HG02870 (cell line): ENCODE measurements around the gene EDEM3.
"Not testable (repeated sequence)": the region's sequence is repeated elsewhere in the genome, so short reads cannot be mapped to it uniquely, and the experiment has no call there.

Experiments used
- ATAC-seq: cut with Tn5 transposase; IDR thresholded peaks from one replicate; pipeline ENCODE4 v1.9.1; 2021; ENCODE audit warnings: mild to moderate bottlenecking, moderate library complexity; ENCODE audit not compliant: unreplicated experiment

EDEM3 gene, protein sequence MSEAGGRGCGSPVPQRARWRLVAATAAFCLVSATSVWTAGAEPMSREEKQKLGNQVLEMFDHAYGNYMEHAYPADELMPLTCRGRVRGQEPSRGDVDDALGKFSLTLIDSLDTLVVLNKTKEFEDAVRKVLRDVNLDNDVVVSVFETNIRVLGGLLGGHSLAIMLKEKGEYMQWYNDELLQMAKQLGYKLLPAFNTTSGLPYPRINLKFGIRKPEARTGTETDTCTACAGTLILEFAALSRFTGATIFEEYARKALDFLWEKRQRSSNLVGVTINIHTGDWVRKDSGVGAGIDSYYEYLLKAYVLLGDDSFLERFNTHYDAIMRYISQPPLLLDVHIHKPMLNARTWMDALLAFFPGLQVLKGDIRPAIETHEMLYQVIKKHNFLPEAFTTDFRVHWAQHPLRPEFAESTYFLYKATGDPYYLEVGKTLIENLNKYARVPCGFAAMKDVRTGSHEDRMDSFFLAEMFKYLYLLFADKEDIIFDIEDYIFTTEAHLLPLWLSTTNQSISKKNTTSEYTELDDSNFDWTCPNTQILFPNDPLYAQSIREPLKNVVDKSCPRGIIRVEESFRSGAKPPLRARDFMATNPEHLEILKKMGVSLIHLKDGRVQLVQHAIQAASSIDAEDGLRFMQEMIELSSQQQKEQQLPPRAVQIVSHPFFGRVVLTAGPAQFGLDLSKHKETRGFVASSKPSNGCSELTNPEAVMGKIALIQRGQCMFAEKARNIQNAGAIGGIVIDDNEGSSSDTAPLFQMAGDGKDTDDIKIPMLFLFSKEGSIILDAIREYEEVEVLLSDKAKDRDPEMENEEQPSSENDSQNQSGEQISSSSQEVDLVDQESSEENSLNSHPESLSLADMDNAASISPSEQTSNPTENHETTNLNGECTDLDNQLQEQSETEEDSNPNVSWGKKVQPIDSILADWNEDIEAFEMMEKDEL

DNA sequence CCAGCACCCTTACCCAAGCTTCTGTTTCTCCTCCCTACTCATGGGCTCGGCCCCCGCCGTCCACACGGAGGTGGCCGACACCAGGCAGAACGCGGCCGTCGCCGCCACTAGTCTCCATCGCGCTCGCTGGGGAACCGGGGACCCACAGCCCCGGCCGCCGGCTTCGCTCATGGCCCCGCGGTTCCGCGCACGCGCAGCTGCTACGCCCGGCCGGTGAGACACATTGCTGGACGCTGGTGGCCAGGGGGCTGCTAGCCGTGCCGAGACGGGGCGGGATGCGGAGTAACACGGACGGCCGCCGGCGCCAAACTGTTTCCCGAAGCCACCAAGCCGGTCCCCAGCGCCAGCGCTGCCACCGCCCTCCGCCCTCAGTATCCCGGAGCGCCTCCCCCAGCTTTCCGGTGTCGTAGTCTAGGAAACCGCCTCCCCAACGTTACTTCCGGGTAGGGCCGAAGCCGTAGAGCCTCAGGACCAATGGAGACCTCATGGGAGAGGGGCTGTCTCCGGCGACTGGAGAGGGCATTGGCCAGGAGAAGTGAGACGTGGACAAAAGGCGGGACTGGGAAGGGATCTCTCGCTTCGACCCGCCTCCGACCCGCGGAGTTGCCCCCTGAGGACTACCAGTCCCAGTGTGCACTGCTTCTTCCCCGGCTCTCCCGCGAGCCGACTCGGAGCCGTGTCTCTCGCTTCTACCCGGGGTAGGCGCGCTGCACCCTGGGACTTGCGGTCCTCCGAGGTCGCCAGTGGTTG, at the start of gene EDEM3:
TSS of gene EDEM3 (minus strand) at position 383 of the 750 bp plus-strand sequence. CDS start at position 171, 212 bp downstream.
- peak; percentile 92 for ATAC-seq

DNA sequence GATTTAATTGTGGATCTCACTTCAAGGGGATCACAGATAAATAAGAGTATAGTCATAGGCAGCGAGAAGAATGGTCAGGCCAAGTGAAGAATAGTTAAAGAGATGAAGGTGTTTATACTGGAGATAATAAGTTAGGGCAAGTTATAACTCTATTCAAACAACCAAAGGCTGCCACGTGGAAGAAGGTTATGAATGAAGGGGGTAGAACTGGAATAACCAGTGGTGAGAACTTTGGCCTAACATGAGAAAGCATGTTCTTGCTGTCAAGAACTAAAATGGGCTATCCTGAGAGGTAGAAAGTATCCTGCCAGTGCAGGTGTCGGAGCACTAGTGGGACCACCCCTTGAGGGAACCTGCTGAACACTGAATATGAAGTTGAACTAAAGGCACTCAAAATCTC, 49.6 kb upstream of the EDEM3 start:
- ATAC-seq = no peak

DNA sequence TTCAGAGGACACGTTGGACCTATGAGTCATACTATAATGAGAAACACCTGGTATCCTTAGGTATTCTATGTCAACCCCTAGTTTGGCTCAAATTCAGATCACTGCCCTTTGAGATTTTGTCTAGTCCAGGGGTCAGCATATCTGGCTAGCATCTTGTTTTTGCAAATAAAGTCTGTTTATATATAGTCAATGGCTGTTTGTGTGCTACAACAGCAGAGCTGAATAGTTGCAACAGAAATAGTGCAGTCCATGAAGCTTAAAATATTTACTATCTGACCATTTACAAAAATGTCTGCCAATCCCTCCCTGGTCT, 48.5 kb upstream of the EDEM3 start:
- ATAC-seq = no peak

DNA sequence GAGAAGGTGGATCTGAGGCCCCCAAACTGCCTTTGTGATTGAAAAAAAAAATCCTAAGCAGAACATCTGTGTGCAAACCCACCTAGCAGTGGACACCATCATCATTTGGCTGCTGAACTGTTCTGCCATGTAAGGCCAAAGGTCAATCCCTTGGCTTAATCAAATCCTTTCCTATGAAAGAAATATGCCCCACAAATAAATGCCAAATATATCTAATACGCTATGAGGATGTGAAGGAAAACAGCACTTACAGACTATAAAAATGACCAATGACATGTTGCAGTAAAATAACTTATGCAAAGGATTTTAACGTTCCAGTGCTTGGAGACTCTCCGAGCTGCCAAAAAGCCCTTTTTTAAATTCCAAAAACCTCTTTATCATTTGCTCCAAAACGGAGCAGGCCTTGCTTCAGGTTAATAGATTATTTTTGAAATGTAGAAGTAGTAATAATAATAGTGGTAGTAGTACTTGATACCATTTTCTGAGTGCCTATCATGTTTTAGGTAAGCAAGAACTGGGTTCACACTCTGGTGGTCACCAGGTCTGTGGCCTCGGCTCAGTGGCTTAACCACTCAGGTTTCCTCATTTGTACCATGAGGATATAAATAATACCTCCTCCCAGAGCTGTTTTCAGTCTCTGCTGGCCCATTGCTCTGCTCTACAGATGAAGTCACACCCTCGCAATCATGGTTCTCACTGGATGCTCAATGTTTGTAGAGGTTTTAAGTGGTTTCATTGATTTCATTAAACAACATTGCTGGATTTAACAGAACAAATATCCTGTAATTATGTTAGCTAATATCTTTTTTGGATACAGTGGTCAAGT, 47.9 kb upstream of the EDEM3 start:
- ATAC-seq = no peak

DNA sequence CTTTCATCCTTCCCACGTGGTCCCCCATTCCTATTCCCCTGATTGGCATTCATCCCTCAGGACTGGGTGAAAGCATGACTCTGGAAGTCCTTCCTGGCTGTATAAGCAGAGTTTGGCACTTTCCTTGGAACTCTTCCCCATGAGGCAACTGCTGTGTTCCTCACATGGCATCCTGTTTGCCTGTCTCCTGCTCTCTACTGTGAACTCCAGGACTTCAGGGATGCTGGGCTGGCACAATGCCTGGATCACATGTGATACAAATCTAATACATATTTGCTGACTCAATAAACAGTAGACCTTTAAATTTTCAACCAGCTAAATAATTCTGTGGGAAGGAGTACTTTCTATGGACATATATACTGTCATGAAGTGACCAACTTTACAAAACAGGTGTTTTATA, 46.8 kb upstream of the EDEM3 start:
- ATAC-seq = no peak

DNA sequence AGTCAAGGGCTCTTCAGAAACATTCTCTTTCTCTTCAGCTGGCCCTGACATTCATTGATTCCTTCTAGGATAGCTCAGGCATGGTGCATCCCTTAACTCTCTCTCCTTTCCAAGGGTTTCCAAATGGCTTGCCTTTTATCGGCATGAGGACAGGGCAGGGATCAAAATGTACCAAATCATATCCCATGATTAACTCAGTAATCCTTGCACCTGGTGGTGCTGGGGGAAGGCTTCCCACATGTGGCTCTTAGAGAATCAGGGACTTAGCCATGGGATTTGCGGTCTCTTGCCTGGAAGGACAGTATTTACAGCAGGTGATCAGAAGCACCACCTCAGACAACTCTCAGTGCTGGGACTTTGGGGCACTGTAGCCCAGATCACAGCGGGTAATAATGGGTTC, 46.2 kb upstream of the EDEM3 start:
- no peak for ATAC-seq

DNA sequence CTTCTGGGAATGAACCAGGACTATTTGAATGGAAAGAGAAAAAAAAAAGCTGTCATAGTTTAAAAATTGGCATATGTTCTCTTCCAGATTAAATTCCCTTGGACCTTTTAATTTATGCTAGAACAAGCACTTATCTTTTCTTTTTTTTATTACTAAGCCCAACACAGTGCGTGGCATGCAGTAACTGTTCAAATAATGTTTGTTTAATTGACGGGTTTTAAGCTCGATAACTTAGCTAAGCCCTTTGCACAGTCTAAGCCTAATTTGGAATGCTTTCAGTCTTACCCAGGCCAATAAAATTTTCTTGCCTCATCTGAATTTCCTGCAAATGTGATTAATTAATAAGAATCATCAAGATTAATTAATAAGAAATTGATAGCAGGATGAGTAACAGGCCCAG, 39.3 kb upstream of the EDEM3 start:
- no peak for ATAC-seq

DNA sequence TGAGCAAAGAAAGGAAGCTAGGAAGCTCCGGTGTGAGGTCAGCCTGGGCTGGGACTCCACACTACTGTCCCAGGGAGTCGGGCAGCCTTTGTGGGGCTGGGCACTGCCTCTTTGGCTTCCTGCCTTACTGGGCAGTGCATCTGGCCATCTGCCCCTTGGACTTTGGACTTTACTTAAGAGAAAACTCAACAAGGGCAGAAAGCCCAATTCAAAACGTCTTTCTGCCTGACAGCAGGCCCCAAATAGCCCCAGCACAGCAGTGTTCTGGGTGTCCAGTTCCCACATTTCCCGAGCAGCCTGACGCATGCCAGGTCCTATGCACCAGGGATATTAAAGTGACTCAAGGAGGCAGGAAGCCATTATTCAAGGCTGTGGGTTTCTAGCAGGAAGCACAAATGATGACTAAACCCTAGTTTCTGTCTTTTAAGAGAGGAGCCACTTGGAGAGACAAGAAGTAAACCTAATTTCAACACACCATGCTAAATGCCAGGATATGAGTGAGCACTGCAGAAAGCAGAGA, 37.9 kb upstream of the EDEM3 start:
- no peak for ATAC-seq

DNA sequence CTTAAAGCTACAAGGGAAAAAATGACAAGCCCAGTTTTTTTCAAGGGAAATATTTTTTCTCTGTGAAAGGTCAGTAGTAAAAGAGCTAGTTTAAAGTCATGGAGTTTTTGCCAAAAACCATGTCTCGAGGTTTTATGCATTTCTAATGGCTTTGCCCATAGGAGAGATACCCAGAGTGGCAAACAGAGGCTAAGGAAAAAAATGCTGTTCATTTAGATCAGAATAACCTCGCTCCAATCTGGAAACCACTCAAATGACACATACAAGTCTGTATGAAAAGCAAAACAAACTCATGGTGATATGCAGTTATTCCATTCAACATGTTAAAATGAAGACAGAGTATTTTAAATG, 36.9 kb upstream of the EDEM3 start:
- ATAC-seq = no peak

DNA sequence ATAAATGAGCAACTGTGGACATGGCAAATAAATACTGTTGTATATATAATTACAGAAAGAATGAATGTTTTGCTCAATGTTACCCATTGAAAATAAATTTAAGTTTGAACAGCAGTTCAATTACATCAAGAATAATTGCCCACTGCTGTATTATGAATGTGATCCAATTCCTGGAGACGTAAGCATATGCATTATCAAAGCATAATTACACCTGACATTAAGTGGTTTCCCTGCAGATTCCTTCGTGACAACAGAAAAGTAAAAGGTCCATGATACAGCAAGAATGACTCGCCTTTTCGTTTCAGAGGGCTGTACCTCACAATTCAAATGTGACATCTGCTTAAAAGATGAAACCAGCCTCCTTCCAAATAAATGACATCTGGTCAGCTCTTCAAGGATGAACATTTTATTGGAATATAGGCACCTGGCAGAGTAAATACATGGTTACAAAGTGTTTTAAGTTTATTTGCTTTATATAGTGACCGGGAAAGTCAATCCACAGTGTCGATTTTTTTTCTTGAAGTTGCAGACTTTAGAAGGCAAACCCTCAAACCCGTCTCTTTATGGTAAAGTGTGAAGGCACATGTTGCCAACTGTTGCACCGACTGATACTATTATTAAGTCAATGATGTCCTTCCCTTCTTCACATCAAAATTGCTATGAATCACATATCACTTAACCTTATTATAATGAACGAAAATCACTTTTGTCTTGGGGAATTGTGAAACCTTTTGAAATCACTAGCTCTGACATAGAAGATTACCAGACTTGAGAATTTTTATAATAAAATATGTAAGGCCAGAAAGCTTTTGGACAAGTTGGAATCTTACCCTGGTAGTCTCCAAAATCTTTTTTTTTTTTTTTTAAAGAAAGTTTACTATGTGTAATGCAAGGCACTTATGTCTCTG, 36.2 kb upstream of the EDEM3 start:
- ATAC-seq = no peak

DNA sequence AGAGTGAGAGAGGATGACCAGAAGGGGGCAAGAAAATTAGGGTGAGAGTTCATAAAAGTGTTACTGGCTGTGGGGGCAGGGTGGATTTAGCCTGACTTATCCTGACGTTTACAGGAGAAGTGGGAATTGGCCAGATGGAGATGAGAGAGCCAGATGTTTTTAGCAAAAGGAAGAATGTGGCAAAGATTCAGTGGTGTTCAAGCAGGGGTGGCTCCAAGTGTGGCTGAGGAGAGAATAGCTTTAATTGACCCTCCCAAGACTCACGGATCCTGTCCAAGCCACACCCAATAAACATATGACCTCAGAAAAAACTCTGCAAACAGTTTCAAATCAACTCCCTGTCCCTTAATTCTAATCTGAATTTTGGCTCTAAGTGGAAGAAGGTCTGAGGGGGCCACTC, 35.2 kb upstream of the EDEM3 start:
- no peak for ATAC-seq

DNA sequence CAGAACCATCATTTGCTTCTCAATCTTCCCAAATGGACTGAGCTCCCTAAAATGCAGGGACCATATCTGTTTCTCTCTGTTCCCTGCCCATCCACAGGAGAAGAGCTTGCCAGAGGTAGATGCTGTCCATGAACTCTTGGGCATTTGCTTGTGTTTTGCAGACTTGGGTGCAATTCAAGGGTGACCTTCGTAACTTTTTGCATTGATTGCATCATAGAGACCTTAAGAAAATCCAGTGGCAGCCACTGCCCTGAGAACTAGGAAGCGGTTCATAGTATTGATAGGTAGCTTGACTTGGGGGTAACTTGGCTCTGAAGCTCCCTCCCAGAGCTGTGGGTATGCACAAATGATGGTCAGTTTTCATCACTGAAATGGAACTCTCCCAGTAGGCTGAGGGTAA, 34.3 kb upstream of the EDEM3 start:
- ATAC-seq = no peak

DNA sequence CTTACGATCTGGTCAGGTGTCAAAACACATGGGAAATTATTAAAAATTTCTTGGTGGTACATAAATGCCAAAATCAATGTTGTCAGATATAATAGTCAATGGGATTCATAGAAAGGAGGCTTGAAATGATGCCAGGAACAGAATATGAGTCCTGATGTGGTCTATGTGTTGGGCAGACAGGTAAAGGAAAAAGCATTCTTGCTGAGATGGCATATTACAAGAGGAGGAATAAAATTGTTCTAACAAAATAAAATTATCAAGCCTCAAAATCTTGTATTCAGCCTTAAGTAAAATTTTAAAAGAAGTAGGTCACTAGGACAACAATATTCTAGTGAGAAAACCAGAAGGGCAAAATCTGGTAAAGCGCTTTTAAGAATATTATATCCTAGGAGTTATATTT, 30.9 kb upstream of the EDEM3 start:
- ATAC-seq = no peak

DNA sequence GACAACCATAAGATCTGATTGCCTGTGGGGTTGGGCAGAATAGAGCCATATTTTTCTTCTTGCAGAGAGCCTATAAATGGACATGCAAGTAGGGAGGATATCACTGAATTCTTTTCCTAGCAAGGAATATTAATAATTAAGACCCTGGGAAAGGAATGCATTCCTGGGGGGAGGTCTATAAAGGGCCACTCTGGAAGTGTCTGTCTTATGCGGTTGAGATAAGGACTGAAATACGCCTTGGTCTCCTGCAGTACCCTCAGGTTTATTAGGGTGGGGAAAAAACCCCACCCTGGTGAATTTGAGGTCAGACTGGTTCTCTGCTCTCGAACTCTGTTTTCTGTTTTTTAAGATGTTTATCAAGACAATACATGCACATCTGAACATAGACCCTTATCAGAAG, 29.1 kb upstream of the EDEM3 start:
- not testable (repeated sequence) for ATAC-seq

DNA sequence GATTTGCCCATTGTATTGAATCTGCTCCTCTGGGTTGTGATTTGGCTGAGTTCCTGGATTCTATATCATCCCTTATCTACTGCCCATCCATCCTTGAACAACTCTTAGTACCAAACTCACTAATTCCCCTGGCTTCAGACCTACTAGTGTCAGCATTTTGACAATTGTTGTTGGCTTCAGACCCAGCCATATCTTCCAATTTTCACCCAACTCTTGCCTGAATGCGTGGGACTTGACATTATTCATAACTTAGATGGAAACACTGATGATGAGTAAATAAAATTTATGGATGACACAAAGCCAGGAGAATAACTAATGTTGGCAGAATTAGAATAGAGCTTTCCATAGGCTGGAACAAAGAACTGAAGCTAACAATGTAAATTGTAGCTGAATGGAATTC, 27.3 kb upstream of the EDEM3 start:
- no peak for ATAC-seq

DNA sequence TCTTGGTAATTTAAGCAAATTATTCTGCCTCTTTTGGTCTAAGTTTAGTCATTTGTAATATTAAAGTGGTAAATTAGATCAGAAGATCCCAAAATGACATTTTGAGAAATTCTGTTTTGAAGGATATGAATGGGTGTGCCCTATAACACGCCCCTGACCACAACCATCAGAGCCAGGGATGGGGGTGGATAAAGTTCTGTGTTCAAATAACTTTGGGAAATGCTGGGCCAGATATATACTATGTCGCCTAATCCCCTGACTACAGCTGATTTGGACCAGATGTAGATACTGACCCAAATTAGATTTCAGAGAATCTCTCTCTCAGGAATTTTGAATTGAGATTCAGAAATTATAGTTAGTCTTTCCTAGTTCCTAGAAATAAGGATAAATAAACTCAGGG, 21.2 kb upstream of the EDEM3 start:
- no peak for ATAC-seq

DNA sequence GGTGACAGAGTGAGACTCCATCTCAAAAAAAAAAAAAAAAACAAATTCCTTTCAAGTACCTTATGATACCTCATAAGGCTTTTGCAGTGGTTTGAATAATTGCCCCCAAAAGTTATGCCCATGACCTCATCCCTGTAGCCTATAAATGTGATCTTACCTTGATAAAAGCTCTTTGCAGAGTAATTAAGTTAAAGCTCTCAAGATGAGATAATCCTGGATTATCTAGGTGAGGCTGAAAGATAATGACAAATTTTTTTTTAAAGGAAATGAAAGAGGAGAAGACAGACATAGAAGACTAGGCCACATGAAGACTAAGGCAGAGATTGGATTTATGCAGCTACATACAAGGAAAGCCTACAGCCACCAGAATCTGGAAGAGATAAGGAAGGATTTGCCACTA, 20.7 kb upstream of the EDEM3 start:
- ATAC-seq = no peak

DNA sequence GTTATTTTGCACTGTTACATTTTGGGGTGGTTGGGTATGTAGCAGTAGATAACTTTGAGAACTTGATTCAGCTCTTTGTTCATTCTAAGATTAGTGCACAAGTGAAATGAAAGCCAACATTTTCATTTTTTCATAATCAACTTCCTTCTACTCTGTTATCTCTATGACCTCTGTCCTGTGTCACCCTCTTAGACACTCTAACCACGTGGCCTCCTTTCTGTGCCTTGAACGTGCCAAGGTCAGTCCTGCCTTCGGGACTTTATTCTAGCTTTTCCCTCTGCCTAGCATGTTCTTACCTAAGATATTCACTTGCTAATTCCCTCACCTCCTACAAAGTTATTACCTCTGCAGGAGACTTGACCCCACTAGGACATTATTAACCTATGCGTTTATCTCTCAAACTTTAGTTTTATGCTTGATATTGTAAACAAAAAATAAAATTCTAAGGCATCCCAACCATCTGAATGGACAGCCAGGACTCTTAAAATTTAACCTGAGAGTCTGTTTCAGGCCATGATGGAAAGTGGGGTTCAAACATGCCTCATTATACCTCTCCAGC, 19.2 kb upstream of the EDEM3 start:
- ATAC-seq = no peak

DNA sequence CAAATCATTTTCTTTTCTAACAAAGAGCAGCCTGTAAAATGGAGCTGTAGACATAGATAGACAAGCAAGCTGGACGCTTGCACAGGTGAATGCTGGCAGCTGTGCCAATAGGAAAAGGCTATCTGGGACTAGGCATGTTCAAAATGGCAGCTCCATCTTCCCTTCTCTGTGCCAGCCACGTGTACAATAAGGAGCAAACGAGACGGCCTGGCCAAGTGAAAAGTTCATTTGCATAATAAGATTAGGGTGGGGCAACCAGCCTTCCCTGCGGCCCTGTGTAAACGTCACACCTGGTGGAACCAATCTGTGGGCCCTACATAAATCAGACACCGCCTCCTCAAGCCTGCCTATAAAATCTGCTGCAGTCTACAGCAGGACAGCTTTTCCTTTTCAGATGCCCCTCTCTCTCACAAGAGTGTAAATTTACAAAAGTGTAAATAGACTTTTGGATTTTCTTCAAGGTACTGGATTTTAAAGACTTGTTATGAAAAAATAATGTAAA, 16.6 kb upstream of the EDEM3 start:
- no peak for ATAC-seq
